Measurements from ENCODE around the gene STRN4. TPM values are rescaled to one million over a fixed set of nuclear protein-coding genes. Genes with fewer than 3 reads are reported as not detected.
A peak's percentile ranks its signal among the peaks of the same experiment; 100 is the strongest.

STRN4 gene
- total and polyA plus RNA-seq, 12 donors, result 43.3 to 63.3 (median 50.3) TPM

DNA sequence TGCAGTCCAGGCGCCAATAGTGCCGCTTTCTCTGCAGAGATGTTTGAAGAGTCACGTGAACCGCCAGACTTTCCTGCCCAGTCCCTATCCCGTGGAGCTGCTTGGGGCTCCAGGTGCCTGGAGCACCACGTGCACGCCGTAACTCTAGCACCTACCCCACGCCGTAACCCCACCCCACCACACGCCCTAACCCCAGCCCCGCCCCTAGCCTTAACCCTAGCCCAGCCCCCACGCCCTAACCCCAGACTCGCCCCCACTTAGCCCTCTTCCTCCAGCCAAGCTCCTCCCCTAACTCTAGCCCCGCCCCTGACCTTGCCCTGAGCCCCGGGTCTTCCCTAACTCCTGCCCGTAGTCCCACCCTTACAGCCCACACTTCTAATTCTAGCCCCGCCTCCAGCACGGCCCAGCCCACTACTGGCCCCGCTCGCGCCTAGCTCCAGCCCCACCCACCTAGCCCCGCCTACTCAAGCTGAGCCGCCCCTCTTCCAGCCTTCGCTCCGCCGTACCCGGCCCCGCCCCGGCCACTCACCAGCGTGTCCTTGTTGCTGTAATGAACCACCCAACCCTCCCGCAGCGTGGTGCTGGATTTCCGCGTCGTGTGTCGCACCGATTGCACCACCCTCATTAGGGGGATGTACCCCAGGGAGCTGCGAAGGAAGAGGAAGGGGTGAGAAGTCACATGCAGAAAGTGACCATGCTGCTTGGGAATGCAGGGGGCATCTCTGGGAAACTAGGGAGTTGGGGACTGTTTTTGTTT is 48.9 kb downstream of the STRN4 start:
- peak; percentile 86 to 87 for DNase-seq
- Histone ChIP-seq H3K4me3 (peak overlapping the region in 4 of 10 donors; percentile 0 to 27 (median 15)), H3K4me1 (peaks cover 0 to 13% (median 3%) of the 10 kb centered on the region in 9 donors), H3K27ac (no peak overlapping the region), H3K9me3 (no peaks in the 10 kb centered on the region), H3K27me3 (no peaks in the 10 kb centered on the region), H3K36me3 (peaks cover 0 to 98% (median 76%) of the 10 kb centered on the region in 9 donors)
- intact Hi-C loops (cut with DNase I), result no loop called here
- TF ChIP-seq, protein P1, sequence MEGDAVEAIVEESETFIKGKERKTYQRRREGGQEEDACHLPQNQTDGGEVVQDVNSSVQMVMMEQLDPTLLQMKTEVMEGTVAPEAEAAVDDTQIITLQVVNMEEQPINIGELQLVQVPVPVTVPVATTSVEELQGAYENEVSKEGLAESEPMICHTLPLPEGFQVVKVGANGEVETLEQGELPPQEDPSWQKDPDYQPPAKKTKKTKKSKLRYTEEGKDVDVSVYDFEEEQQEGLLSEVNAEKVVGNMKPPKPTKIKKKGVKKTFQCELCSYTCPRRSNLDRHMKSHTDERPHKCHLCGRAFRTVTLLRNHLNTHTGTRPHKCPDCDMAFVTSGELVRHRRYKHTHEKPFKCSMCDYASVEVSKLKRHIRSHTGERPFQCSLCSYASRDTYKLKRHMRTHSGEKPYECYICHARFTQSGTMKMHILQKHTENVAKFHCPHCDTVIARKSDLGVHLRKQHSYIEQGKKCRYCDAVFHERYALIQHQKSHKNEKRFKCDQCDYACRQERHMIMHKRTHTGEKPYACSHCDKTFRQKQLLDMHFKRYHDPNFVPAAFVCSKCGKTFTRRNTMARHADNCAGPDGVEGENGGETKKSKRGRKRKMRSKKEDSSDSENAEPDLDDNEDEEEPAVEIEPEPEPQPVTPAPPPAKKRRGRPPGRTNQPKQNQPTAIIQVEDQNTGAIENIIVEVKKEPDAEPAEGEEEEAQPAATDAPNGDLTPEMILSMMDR (IDR thresholded peaks at IDR 0.05), result no peak
- 25 to 43% methylated on average over 36 to 39 of the region's 39 CpGs for WGBS, 2 donors
- peak; percentile 91 to 97 (median 96) for ATAC-seq

DNA sequence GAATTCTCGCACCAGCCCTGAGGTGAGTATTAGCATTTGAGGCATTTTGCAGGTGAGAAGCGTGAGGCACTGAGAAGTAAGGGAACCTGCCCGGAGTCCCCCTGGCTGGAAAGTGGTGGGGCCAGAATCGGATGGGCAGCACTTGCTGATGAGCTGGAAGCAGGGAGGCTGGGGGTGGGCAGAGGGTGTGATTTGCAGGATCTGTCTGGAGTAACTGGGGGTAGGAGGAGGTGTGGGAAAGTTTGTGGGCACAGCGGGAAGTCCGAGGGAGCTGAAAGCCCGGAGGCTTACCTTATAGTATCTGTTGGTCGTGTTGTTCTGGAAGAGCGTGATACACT is 49.4 kb downstream of the STRN4 start:
- H3K27ac ChIP-seq, result no peak overlapping the region
- H3K4me1 ChIP-seq, result peaks cover 0 to 13% (median 3%) of the 10 kb centered on the region in 9 donors
- 73 to 84% methylated on average over 9 of the region's 9 CpGs for WGBS, 2 donors
- H3K4me3 ChIP-seq, result peak overlapping the region in 4 of 10 donors; percentile 0 to 27 (median 15)
- ATAC-seq (no peak), DNase-seq (no peak)
- TF ChIP-seq, protein P1 (IDR thresholded peaks at IDR 0.05), result no peak
- no peaks in the 10 kb centered on the region for H3K27me3 ChIP-seq
- intact Hi-C loops (cut with DNase I), result no loop called here
- H3K9me3 ChIP-seq, result no peaks in the 10 kb centered on the region
- H3K36me3 ChIP-seq, result peaks cover 0 to 98% (median 76%) of the 10 kb centered on the region in 9 donors

GRCh38 chr19:46696052-46696451 is 50.2 kb downstream of the STRN4 start:
- Histone ChIP-seq H3K4me1 (peaks cover 0 to 13% (median 3%) of the 10 kb centered on the region in 9 donors), H3K27me3 (no peaks in the 10 kb centered on the region), H3K4me3 (no peak overlapping the region), H3K36me3 (peaks cover 0 to 98% (median 80%) of the 10 kb centered on the region in 9 donors), H3K27ac (no peak overlapping the region), H3K9me3 (no peaks in the 10 kb centered on the region)
- WGBS, 2 donors, result 96 to 99% methylated on average over 10 of the region's 10 CpGs
- intact Hi-C loops (cut with DNase I), result no loop called here
- TF ChIP-seq, protein P1 (IDR thresholded peaks at IDR 0.05), result no peak
- ATAC-seq (no peak), DNase-seq (no peak)

GRCh38 chr19:46693760-46694159 is 52.5 kb downstream of the STRN4 start:
- DNase-seq, result no peak
- Histone ChIP-seq H3K27me3 (no peaks in the 10 kb centered on the region), H3K4me1 (peaks cover 0 to 13% (median 3%) of the 10 kb centered on the region in 9 donors), H3K27ac (no peak overlapping the region), H3K36me3 (peaks cover 0 to 98% (median 82%) of the 10 kb centered on the region in 9 donors), H3K4me3 (no peak overlapping the region), H3K9me3 (no peaks in the 10 kb centered on the region)
- TF ChIP-seq, protein P1 (IDR thresholded peaks at IDR 0.05), result no peak
- 93 to 95% methylated on average over 22 of the region's 22 CpGs for WGBS, 2 donors
- no peak for ATAC-seq
- intact Hi-C loops (cut with DNase I), result no loop called here
